ENCODE measurements around the gene FOXJ3.

- TF ChIP-seq CTCF (conservative IDR thresholded peaks at IDR 0.05 in 1 of 2, IDR thresholded peaks at IDR 0.05 in 1 of 2; ENCODE audit: low read depth in 1 of 2, low read length in 2 of 2) (no peak), EZH2 (IDR thresholded peaks at IDR 0.05; ENCODE audit: low read length, missing control alignments) (no peak)
Measured at GRCh38 chr1:42323551-42323950, 11.5 kb downstream of the FOXJ3 start.
